ENCODE data around the gene CTNS.

CTNS gene

GRCh38 chr17:3678095-3678820, 41.7 kb downstream of the CTNS start:
- TF ChIP-seq, protein P1, sequence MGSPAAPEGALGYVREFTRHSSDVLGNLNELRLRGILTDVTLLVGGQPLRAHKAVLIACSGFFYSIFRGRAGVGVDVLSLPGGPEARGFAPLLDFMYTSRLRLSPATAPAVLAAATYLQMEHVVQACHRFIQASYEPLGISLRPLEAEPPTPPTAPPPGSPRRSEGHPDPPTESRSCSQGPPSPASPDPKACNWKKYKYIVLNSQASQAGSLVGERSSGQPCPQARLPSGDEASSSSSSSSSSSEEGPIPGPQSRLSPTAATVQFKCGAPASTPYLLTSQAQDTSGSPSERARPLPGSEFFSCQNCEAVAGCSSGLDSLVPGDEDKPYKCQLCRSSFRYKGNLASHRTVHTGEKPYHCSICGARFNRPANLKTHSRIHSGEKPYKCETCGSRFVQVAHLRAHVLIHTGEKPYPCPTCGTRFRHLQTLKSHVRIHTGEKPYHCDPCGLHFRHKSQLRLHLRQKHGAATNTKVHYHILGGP (tag by site-specific recombination; IDR thresholded peaks at IDR 0.05): no peak
- TF ChIP-seq ZFHX2 (tag by site-specific recombination; conservative IDR thresholded peaks at IDR 0.05) (peak; percentile 24; the same call in 1 of the 2 replicates), ZNF549 (tag by site-specific recombination; IDR thresholded peaks at IDR 0.05) (no peak), ZBTB7A (tag by site-specific recombination; IDR thresholded peaks at IDR 0.05; ENCODE audit: low read depth) (no peak), PRDM1 (tag by site-specific recombination; IDR thresholded peaks at IDR 0.05) (no peak), ZBTB1 (tag by site-specific recombination; IDR thresholded peaks at IDR 0.05) (no peak), EGR2 (tag by site-specific recombination; IDR thresholded peaks at IDR 0.05; ENCODE audit: low read depth) (peak; percentile 38; the same call in 1 of the 2 replicates), ZNF302 (tag by site-specific recombination; IDR thresholded peaks at IDR 0.05; ENCODE audit: low read depth) (no peak), TRIM28 (IDR thresholded peaks at IDR 0.05; ENCODE audit: borderline replicate concordance, low read length) (no peak), ZFP69B (tag by site-specific recombination; IDR thresholded peaks at IDR 0.05) (no peak), ZNF707 (tag by site-specific recombination; IDR thresholded peaks at IDR 0.05) (no peak)
- CTCF ChIA-PET: interaction anchor here (0.6 to 1.7 kb wide), 3 partner anchors 11 to 59 kb away, joined by 4 to 7 read pairs (median 4); no protein-coding TSS in a partner anchor
- Histone ChIP-seq H3K4me3 (ENCODE audit: low read depth, low read length) (no peak overlapping the region), H3K36me3 (ENCODE audit: control insufficient read depth in 2 of 2, insufficient read depth in 1 of 2, low read length in 2 of 2) (no peaks in the 10 kb centered on the region), H3K9me3 (ENCODE audit: control insufficient read depth, insufficient read depth, low read depth, low read length) (no peaks in the 10 kb centered on the region), H3K4me1 (ENCODE audit: control insufficient read depth, insufficient read depth, low read length) (no peaks in the 10 kb centered on the region), H3K27ac (ENCODE audit: extremely low read depth, low read depth, low read length) (no peak overlapping the region)
- POLR2A ChIA-PET: interaction anchor here (0.5 to 1.6 kb wide), 3 partner anchors 9 to 596 kb away, joined by 3 to 4 read pairs (median 3); partner anchors contain the start of genes CTNS, EMC6 and SHPK

DNA sequence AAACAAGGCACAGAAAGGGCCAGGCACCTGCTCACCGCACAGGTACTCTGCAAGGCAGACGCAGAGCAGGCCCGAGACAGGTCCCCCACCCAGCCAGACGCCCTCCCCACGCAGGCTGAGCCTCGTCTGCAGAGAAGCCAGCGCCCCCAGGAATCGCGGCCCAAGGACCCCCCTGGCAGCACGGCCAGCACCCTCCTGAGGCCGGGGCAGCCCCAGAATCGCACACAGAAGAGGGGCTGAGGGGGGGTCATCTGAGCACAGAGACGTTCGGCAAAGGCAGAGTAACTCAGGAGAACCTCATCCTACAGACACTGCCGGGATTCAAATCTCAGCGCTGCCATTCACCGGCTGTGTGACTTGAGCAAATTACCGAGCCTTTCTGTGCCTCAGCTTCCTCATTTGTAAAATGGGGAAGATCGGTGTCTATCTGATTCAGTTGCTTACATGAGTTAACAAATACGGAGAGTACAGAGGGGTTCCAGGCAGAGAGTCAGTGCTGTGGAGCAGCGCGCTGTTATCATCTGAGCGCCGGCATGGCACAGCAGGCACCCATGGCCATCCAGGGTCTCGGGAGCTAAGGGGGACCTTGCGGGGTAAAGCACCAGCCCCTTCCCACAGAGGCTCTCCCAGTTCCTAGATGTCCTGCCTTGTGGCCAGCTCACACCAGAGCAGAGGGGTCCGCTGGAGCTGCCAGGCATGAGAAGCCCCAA, 42.4 kb downstream of the CTNS start:
- Histone ChIP-seq H3K4me1 (ENCODE audit: control insufficient read depth, insufficient read depth, low read length) (no peaks in the 10 kb centered on the region), H3K9me3 (ENCODE audit: control insufficient read depth, insufficient read depth, low read depth, low read length) (no peaks in the 10 kb centered on the region), H3K27ac (ENCODE audit: extremely low read depth, low read depth, low read length) (no peak overlapping the region), H3K36me3 (ENCODE audit: control insufficient read depth in 2 of 2, insufficient read depth in 1 of 2, low read length in 2 of 2) (no peaks in the 10 kb centered on the region), H3K4me3 (ENCODE audit: low read depth, low read length) (no peak overlapping the region)
- CTCF ChIA-PET: interaction anchor here (1.0 to 1.7 kb wide), 2 partner anchors 9 to 11 kb away, joined by 3 to 4 read pairs; no protein-coding TSS in a partner anchor
- no peak for TF ChIP-seq OSR2 (tag by site-specific recombination; IDR thresholded peaks at IDR 0.05)
- TF ChIP-seq ZNF239 (tag by site-specific recombination; IDR thresholded peaks at IDR 0.05): no peak
- TF ChIP-seq ZNF558 (tag by site-specific recombination; IDR thresholded peaks at IDR 0.05): no peak
- no peak for TF ChIP-seq ZNF37A (tag by site-specific recombination; IDR thresholded peaks at IDR 0.05)
- TF ChIP-seq ZSCAN16 (tag by site-specific recombination; IDR thresholded peaks at IDR 0.05): no peak
- no peak for TF ChIP-seq ZNF404 (tag by site-specific recombination; IDR thresholded peaks at IDR 0.05)
- no peak for TF ChIP-seq ZNF426 (tag by site-specific recombination; IDR thresholded peaks at IDR 0.05)
- TF ChIP-seq ZNF510 (tag by site-specific recombination; IDR thresholded peaks at IDR 0.05; ENCODE audit: insufficient replicate concordance): no peak
- TF ChIP-seq ZNF133 (tag by site-specific recombination; IDR thresholded peaks at IDR 0.05): no peak
- no peak for TF ChIP-seq ZNF629 (tag by site-specific recombination; IDR thresholded peaks at IDR 0.05)
- POLR2A ChIA-PET: interaction anchor here (1.0 to 1.6 kb wide), 2 partner anchors 10 to 43 kb away, joined by 3 to 4 read pairs; partner anchors contain the start of genes CTNS, EMC6 and SHPK

All from HEK293 (cell line).